Pulmonary artery endothelial cell (primary cell): Measurements from ENCODE around the gene NSFL1C. TPM values are rescaled to one million over a fixed set of nuclear protein-coding genes. Genes with fewer than 3 reads are reported as not detected.
"Not testable (repeated sequence)": the region's sequence is repeated elsewhere in the genome, so short reads cannot be mapped to it uniquely, and the experiment has no call there.

Experiments
- DNase-seq: peaks from one replicate; pipeline ENCODE4 v3.0.0-alpha.2; 2011; ENCODE audit warnings: low read depth, low spot score
- total RNA-seq: library from RNA; depleted of rRNA; stranded (reverse); fragments of >200 nt; gene quantifications from 2 replicates; pipeline ENCODE4 v1.2.3, GENCODE V29; 2014

Gene NSFL1C
- total RNA-seq, 1 donor from 2014 or later: 34.4 TPM

DNA sequence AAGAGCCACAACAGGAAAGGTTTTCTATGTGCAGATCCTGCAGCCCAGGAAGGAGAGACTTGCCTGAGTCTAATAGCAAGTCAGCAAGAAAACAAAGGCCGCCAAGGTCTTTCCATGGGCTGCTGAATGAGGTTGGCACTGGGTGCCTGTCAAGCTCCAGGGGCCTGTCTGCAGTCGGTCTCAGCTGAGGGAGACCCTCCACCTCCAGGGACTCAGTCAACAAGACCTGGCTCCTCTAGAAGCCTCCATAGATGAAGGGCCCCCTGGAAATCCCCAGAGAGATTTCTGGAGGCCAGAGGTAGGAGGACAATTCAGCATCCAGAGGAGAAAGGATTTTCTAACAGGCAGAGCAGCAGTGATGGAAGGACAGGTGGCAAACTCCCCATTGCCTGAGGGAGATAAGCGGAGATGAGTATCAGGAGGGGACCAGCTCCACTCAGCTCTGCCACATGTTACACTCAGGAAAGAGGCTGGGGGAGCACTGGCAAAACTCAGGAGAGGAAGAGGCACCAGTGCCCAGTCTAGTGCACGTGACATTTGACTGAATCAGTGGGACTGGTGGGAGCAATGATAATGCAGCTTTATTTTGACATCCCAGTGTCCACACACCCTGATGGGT lies 40.3 kb downstream of the NSFL1C start:
- DNase-seq: no peak

DNA sequence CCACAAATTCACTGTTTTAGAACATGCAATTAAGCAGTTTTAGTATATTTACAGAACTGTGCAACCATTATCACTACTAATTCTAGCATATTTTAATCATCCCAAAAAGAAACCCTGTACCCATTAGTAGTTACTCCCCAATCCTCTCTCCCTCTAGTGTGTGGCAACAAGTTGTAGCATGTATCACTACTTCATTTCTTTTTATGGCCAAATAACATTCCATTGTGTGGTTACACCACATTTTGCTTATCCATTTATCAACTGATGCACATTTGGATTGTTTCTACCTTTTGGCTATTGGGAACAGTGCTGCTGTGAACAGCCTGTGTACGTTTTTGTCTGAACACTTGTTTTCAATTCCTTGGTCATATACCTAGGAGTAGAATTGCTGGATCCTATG lies 42.3 kb downstream of the NSFL1C start:
- DNase-seq: no peak

DNA sequence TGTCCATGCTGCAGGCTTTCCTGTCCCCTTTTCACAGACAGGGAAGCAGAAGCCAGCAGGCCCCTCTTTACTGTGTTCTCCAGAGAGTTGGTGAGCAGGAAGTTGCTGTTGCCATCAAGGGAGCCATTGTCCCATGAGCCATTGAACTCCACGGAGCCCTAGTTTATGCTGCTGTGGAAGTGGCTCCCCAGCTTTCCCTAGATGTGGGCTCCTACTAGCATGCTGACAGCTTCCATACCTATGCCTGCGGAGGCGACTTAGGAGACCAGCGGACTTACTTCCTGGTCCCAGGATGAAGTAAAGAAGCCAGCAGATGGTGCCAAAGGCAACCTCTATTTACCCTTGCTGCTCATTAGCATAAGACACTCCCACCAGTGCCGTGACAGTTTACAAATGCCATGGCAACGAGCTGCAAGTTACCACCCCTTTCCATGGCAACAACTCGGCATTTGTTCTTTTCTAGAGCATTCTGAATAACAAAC lies 43.0 kb downstream of the NSFL1C start:
- no peak for DNase-seq

DNA sequence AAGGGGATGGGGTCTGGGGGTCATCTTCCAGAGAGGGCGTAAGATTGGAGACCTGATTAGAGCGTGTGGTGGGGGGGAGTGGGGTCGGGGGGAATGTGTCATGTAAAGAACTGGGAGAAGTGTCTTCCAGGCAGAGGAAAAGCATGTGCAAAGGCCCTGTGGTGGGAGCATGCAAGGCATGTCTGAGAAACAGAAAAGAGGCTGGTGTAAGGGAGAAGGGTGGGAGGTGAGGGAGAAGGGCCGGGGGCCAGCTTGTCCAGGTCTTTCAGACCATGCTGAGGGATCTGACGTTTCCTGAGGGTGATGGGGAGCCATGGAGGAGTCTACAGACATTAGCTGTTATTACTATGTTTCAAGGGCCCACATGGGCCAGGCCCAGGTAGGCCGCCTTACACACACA lies 43.4 kb downstream of the NSFL1C start:
- DNase-seq: no peak

DNA sequence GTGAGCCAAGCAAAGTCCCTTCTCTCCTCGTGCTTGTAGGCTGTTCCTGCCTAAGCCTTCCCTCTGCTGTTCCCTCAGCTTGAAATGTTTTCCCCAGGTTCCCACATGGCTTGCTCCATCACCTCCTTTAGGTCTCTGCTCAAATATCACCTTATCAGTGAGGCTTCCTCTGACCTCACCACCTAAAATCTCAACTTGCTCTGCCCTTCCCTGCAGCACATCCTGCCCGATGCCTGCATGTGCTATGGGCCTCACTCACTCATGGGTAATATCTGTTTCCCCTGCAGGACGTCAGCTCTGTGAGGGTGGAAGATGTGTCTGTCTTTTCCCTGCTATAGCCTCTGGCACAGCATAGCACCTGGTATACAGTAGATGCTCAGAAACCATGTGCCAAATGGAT lies 43.9 kb downstream of the NSFL1C start:
- DNase-seq: no peak

DNA sequence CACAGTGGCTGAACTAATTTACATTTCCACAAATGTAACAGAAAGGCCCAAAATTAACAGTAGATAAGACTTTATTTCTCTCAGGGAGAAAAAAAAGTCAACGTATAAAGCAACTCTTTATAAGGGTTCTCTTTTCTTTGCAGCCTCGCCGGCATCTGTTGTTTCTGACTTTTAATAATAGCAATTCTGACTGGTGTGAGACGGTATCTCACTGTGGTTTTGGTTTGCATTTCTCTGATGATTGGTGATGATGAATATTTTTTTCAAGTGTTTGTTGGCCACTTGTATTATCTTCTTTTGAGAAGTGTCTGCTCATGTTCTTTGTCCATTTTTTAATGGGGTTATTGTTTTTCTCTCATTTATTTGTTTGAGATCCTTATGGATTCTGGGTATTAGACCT lies 46.6 kb downstream of the NSFL1C start:
- DNase-seq: no peak

DNA sequence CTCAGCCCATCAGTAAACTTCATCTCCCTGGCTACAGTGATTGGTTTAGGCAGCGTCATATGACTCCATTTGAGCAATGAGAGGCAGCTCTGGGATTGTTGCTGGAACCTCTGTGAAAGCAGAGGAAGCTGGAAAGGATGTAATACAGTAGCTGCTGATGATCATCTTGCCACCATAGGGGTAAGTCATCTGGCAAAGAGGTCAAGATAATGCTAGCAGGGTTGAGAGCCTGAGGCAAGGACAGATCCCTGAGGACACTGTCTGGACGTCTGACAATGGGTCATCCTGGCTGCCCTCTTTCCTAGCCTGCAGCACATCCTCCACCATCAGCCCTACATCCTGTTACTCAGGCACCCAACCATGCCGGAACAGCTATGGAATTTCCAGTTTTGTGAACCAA lies 48.3 kb downstream of the NSFL1C start:
- peak; percentile 57 for DNase-seq

DNA sequence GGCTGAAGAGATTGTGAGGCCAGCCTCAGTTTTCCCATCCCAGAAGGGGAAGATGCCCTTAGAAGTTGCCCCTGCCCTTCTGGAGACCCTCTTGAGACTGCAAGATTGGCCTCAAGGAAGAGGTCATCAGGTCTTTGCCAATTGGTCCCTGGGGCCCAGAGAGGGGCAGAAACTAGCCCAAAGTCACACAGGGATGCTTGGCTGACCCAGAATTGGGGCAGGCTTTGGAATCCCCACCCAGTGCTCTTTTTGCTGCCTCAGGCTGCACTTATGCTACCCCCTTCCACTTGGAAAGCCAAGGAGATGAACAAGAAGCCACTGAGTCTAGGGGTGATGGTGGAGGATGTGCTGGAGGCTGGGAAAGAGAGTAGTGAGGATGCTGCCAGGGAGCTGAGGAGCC lies 48.9 kb downstream of the NSFL1C start:
- DNase-seq: no peak

DNA sequence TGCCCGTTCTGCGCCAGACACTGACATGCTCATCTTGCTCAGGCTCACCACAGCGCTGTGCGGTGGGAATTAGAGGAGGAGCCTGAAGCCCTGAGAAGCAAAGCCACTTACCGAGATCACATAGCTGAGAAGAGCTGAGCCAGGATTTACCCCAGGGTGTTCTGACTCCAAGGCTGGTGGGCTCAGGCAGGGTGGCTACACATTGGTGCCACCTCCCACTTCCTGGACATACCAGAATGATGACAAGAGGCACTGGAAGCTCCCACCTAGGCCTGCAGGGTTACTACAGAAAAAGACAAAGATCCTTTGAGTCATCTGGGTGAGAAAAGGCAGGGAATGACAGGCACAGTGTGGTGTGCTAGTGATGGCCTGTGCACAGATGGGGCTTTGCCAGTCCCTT lies 49.4 kb downstream of the NSFL1C start:
- DNase-seq: no peak

DNA sequence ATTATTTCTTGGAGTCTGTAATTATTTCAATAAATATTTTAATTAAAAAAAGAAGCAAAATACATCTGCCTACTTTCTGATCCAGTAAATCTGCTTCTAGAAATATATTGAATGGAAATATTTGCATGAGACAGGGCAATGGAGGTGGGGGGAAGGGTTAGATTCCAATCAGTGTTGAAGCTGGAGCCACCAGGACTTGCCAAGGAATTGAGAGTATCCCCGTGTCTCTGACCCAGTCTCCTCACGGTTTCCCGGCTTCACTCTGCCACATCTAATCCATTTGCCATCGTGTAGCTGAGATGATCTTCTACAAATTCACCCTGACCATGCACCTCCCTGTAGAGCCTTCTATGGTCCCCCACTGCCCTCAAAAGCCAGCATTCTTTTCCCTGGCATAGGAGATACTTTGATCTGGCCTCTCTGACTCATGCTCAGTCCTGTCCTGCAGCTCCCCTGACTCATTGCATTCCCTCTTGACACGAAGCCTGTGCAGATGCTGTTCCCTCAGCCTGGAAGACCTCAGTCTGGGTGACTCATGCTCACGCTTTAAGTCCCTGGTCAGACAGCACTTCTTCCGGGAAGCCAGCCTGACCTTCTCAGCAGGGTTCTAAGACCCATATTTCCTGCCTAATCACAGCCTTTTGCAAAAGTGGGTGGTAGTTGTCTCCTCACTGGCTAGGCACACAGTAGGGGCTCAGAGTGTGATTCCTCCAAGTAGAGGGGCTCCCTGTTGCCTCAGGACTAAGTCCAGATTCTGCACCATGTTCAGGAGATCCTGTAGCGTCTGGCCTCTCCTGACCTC lies 50.8 kb downstream of the NSFL1C start:
- no peak for DNase-seq

DNA sequence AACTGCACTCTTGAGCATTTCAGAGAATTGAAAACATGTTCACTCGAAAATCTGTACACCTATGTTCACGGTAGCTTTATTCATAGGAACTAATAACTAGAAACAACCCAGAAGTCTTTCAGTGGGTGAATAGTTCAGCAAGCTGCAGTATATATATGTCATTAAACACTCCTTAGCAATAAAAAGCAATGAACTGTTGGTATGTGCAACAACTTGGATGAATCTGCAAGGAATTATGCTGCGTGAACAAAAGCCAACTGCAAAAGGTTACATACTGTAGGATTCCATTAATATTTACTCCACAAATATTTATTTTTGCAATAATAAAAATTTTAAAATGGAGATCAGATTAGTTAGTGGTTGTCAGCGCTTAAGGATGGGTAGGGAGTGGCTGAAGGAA lies 51.7 kb downstream of the NSFL1C start:
- DNase-seq: no peak

DNA sequence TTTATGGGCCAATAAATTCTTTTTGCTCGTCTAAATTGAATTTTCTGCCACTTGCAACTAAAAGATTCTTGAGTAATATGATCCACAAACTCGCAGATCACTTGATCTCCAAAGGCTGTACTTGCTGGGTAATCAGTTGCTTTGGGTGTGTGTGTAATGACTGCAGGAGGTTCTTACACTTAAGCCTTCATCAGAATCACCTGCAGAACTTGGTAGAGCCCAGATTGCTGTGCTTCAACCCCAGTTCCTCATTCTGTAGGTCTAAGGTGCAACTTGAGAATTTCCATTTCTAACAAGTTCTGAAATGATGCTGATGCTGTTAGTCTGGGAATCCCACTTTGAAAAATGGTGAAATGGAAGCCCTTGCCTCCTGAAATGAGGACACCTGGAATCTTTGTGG lies 60.8 kb downstream of the NSFL1C start:
- DNase-seq: no peak

DNA sequence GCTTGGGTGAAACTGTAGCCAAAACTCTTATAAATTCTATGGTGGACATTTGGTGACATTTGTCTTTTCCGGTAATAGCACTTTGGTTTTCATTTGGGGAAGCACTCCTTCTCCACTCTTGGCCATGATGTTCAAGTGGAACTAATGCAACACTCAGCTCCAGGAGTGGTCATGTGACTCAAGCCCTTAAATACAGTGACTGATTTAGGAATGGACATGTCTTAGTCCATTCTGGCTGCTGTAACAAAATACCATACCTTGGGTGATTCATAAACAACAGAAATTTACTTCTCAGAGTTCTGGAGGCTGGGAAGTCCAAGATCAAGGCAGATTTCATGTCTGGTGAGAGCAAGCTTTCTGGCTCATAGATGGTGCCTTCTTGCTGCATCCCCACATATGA lies 63.0 kb downstream of the NSFL1C start:
- no peak for DNase-seq

DNA sequence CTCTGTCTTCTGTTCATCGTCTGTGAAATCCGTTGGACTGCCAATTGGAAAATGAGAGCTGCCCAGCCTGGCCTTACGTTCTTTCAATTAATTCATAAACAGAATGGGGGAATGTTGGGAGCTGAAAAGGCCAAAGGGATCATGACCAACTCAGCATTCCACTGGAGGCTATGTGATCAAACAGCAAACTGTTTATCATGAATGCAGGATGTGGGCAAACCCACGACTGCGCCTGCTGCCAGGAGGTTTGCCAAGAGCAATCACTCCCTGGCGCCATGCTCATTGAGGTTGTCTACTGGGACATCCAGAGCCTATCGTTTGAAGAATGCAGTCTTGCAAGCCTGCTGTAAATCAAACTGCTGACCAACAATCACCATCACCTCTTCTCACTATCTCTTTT lies 64.5 kb downstream of the NSFL1C start:
- DNase-seq: no peak

DNA sequence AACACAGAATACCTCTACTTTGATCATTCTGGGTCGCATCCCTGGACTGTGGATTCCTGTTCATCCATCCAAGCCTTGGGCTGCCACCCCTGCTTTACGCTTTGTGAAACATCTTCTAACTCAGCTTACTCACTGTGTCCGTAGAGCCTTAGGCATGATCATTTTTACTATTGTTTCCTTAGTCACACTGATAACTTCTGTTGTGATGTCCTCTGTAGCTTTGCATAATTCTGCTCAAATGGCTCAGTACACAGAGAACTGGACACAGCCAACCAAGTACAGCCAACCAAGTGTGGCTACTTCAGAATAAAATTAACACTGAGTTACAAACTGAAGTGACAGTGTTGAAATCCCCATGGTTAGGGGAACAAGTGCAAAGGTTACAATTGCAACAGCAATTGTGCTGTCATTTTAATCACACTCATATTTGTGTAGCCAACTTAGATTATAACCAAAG lies 65.2 kb downstream of the NSFL1C start:
- no peak for DNase-seq

DNA sequence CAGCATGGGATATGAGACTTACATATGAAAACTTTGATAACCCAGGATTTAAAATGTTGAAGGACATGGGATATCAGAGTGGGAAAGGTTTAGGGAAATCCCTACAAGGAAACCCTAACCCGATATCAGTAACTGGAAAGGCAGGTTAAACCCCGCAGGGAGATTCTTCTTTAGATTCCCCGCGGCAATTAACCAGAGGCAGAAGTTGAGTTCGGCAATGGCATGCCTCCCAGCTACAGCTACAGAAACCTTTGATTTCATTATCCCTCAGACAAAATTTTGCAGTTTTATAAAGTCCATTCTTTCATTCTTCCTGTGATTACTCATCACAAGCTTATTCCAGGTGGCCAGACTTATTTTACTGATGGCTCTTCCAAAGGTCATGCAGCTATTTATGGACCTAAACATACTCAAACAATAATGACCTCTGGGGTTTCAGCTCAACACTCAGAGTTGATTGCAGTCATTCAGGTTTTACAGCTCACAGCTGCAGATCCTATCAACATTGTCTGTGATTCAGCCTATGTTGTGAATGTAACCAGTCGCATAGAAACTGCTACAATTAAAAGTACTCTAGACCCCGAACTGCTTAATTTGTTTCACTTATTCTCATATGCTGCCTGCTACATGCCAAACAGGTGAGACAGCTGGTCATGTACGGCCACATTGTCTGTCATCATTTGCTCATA lies 66.8 kb downstream of the NSFL1C start:
- peak; percentile 74 for DNase-seq

DNA sequence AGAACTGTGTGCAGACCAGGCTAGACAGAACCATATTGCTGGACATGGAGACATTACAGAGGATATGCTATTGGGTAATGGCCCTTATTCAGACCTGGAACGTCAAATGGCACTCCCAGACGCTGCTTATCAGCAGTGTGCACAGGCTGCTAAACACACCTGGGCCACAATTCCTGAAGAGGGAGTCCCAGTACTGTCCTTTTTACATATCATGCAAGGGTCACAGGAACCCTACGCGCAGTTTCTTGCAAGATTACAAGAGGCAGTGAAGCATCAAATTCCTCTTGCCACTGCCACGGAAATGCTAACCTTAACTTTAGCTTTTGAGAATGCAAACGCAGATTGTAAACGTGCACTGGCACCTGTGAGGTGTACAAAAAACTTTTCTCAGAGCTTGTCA lies 68.5 kb downstream of the NSFL1C start:
- not testable (repeated sequence) for DNase-seq

DNA sequence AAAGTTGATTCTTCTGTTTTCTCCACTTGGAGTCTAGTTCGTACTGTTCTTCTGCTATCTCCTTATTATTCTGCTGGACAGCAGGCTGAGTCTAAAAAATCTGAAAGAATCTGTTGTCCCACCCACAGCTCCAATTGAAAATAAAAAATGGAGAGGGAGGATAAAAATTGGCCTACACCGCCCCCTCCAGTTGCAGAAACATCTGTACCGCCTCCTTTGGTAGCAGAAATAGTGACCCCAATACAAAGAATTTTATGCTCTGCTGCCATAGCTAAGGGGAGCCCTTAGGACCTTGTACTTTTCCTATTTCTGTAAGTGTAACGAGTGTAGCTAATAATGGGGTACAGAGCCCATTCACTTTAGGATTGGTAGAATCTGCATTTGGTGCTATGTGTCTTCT lies 68.9 kb downstream of the NSFL1C start:
- no peak for DNase-seq

DNA sequence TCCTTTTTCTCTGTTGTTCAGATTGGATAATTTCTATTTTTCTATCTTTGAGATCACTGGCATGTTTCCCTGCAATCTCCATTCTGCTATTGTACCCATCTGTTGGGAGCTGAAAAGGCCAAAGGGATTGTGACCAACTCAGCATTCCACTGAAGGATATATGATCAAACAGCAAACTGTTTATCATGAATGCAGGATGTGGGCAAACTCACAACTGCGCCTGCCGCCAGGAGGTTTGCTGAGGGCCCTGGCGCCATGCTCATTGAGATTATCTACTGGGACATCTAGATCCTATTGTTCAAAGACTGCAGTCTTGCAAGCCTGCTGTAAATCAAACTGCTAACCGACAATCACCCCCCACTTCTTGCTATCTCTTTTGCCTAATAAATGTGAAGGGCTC lies 69.9 kb downstream of the NSFL1C start:
- DNase-seq: no peak

DNA sequence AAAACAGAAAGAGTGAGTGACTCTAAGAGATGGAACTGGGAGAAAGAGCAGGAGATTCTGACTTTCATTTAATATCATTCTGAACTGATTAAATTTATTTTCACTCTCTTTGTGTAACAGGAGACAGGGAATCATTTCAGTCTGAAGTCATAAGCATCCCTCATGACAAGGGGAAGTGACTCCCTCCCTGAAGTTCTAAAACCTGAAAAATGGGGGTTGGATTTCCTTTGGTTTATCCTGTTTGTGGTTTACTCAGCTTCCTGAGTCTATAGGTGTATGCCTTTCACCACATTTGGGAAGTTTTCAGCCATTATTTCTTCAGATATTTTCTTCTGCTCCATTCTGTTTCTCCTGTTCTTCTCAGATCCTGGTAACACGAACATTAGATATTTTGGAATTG lies 70.4 kb downstream of the NSFL1C start:
- no peak for DNase-seq

DNA sequence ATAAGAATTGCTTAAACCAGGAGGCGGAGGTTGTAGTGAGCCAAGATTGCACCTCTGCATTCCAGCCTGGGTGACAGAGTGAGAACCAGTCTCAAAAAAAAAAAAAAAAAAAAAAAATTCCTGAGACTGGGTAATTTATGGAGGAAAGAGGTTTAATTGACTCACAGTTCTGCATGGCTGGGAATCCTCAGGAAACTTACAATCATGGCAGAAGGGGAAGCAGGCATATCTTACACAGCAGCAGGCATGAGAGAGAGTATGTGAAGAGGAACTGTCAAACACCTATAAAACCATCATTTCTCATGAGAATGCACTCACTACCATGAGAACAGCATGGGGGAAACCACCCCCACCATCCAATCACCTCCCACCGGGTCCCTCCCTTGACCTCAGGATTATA lies 72.0 kb downstream of the NSFL1C start:
- no peak for DNase-seq

DNA sequence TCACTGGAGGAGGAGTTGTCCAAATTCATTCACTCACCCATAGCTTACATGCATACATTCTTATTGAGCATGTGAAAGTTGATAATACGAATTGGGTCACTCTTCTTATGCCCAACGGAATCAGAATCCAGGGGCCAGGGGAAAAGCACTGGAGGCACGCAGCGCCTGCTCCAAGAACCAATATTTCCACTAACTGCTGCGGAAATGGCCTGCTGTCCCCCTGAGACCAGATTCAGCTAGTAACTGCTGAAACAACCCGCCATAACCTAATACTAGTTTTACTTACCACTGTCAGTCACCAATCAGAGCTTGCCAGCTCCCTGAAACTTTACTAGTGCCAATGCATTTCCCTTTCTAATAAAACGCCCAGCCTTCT lies 73.2 kb downstream of the NSFL1C start:
- DNase-seq: no peak
